Breast epithelium (tissue), 3 donors: ENCODE results near the gene ADPRM.

Source experiments
- CTCF ChIP-seq, 3 donors: fragments of 450-650 bp; IDR thresholded peaks; one replicate each; pipeline ENCODE4 v1.5.1; 2016 to 2017; ENCODE audit warnings: antibody characterized with exemption in 3 of 3, mild to moderate bottlenecking in 3 of 3, moderate library complexity in 3 of 3
- POLR2A ChIP-seq: fragments of 450-650 bp; IDR thresholded peaks from one replicate; pipeline ENCODE4 v1.6.1; 2016; ENCODE audit warnings: antibody characterized with exemption, mild to moderate bottlenecking, moderate library complexity
- POLR2AphosphoS5 ChIP-seq, 3 donors: sonication (generic); formaldehyde crosslinking; IDR thresholded peaks; one replicate each; pipeline ENCODE4 v1.6.1; 2017; ENCODE audit warnings: antibody characterized with exemption in 3 of 3

- TF ChIP-seq CTCF (IDR thresholded peaks at IDR 0.05) (no peak), POLR2A (no peak), POLR2AphosphoS5 (IDR thresholded peaks at IDR 0.05) (no peak)
These were observed 54.2 kb downstream of the ADPRM start for GRCh38 chr17:10751563-10751962.
